ENCODE data around the gene SLC6A20. TPM values are rescaled to one million over a fixed set of nuclear protein-coding genes. Genes with fewer than 3 reads are reported as not detected.

Gene SLC6A20
- total RNA-seq, 1 experiment from 2014 or later, result not detected

GRCh38 chr3:45807681-45808540 is 11.6 kb upstream of the SLC6A20 start:
- Histone ChIP-seq H2AFZ (ENCODE audit: low read length) (no peak overlapping the region), H3K27ac (ENCODE audit: low read length) (no peak overlapping the region), H3K79me2 (ENCODE audit: low read length) (no peaks in the 10 kb centered on the region), H3K4me3 (ENCODE audit: low read length) (no peak overlapping the region), H3K4me2 (ENCODE audit: low read depth, low read length, poor library complexity, severe bottlenecking) (no peak overlapping the region), H3K9ac (ENCODE audit: low read length) (no peak overlapping the region), H3K9me3 (ENCODE audit: low read length) (no peaks in the 10 kb centered on the region), H4K20me1 (ENCODE audit: insufficient read depth, low read depth, low read length) (no peaks in the 10 kb centered on the region), H3K9me2 (replicated peaks; ENCODE audit: insufficient read depth, low read length) (no peaks in the 10 kb centered on the region), H3K27me3 (ENCODE audit: low read length) (no peaks in the 10 kb centered on the region), H3K36me3 (ENCODE audit: insufficient read depth, low read length) (no peaks in the 10 kb centered on the region), H3K4me1 (ENCODE audit: low read length) (no peaks in the 10 kb centered on the region)
- no peak for DNase-seq

DNA sequence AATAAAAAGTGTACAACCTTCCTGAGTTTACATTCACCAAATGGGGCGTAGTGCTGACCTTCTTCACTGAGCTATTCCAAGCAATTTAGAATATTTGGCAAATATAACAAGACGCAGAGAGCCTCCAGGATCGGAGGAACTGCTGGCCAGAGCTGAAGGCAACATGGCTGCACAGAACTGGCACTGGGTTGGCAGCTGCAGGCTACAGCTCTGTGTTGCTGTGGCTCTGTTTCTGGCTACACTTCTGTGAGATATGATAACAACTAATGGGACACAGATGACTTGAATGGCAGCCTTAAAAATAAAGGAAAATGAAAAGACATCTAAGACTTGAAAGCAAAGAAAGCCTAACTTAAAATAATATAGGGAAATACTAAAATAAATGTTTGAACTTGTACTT is 10.8 kb upstream of the SLC6A20 start:
- Histone ChIP-seq H3K9me3 (ENCODE audit: low read length) (no peaks in the 10 kb centered on the region), H3K27ac (ENCODE audit: low read length) (no peak overlapping the region), H3K79me2 (ENCODE audit: low read length) (no peaks in the 10 kb centered on the region), H3K27me3 (ENCODE audit: low read length) (no peaks in the 10 kb centered on the region), H3K4me2 (ENCODE audit: low read depth, low read length, poor library complexity, severe bottlenecking) (no peak overlapping the region), H3K4me3 (ENCODE audit: low read length) (no peak overlapping the region), H3K9ac (ENCODE audit: low read length) (no peak overlapping the region), H3K9me2 (replicated peaks; ENCODE audit: insufficient read depth, low read length) (no peaks in the 10 kb centered on the region), H3K36me3 (ENCODE audit: insufficient read depth, low read length) (no peaks in the 10 kb centered on the region), H3K4me1 (ENCODE audit: low read length) (no peaks in the 10 kb centered on the region), H4K20me1 (ENCODE audit: insufficient read depth, low read depth, low read length) (no peaks in the 10 kb centered on the region), H2AFZ (ENCODE audit: low read length) (no peak overlapping the region)
- no peak for DNase-seq

DNA sequence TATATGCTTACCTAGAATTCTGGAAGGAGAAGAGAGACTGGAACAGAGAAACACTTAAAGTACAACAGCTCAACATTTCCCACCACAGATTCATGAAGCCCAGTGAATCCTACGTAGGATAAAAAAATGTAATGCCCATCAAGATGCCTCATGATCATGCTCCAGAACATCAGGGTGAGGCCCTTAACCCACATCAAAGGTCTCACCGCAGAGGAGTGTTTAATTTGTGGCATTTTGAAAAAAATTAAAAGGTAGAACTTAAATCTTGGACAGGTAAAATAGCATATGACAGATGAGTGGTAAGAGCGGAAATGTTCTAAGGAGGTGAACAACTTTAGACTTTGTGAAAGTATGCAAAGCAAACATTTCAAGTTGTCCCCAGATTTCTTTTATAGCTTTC is 9.7 kb upstream of the SLC6A20 start:
- no peak overlapping the region for H3K27ac ChIP-seq (ENCODE audit: low read length)
- H3K27me3 ChIP-seq (ENCODE audit: low read length), result no peaks in the 10 kb centered on the region
- H3K9ac ChIP-seq (ENCODE audit: low read length), result no peak overlapping the region
- no peak overlapping the region for H3K4me2 ChIP-seq (ENCODE audit: low read depth, low read length, poor library complexity, severe bottlenecking)
- H2AFZ ChIP-seq (ENCODE audit: low read length), result no peak overlapping the region
- no peaks in the 10 kb centered on the region for H3K4me1 ChIP-seq (ENCODE audit: low read length)
- H3K36me3 ChIP-seq (ENCODE audit: insufficient read depth, low read length), result no peaks in the 10 kb centered on the region
- no peaks in the 10 kb centered on the region for H3K79me2 ChIP-seq (ENCODE audit: low read length)
- no peaks in the 10 kb centered on the region for H3K9me2 ChIP-seq (replicated peaks; ENCODE audit: insufficient read depth, low read length)
- H3K4me3 ChIP-seq (ENCODE audit: low read length), result no peak overlapping the region
- no peaks in the 10 kb centered on the region for H4K20me1 ChIP-seq (ENCODE audit: insufficient read depth, low read depth, low read length)
- no peaks in the 10 kb centered on the region for H3K9me3 ChIP-seq (ENCODE audit: low read length)
- DNase-seq, result no peak

GRCh38 chr3:45803252-45803935 is 7.1 kb upstream of the SLC6A20 start:
- no peaks in the 10 kb centered on the region for H3K9me2 ChIP-seq (replicated peaks; ENCODE audit: insufficient read depth, low read length)
- no peak for DNase-seq
- H3K4me1 ChIP-seq (ENCODE audit: low read length), result no peaks in the 10 kb centered on the region
- H3K9ac ChIP-seq (ENCODE audit: low read length), result no peak overlapping the region
- H3K9me3 ChIP-seq (ENCODE audit: low read length), result no peaks in the 10 kb centered on the region
- H4K20me1 ChIP-seq (ENCODE audit: insufficient read depth, low read depth, low read length), result no peaks in the 10 kb centered on the region
- H3K79me2 ChIP-seq (ENCODE audit: low read length), result no peaks in the 10 kb centered on the region
- H3K27me3 ChIP-seq (ENCODE audit: low read length), result no peaks in the 10 kb centered on the region
- H3K4me3 ChIP-seq (ENCODE audit: low read length), result no peak overlapping the region
- H2AFZ ChIP-seq (ENCODE audit: low read length), result no peak overlapping the region
- no peak overlapping the region for H3K27ac ChIP-seq (ENCODE audit: low read length)
- H3K36me3 ChIP-seq (ENCODE audit: insufficient read depth, low read length), result no peaks in the 10 kb centered on the region
- no peak overlapping the region for H3K4me2 ChIP-seq (ENCODE audit: low read depth, low read length, poor library complexity, severe bottlenecking)

DNA sequence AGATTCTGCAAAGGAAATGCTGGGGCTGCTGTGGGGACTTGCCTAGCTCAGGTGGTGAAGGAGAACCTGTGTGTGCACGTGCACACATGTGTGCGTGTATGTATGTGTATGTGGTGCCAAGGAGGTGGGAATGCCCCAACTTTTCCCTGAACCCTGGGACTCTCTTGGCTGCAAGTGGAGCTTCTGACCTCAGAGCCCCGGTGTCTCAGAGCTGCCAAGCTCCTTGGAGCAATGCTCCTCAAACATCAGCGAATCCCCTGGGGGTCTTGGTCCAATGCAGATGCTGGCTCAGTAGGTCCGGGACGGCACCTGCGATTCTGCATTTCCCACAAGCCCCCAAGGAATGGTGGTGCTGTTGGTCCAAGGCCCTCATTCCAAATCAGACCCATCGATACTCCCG is 5.8 kb upstream of the SLC6A20 start:
- Histone ChIP-seq H3K4me2 (ENCODE audit: low read depth, low read length, poor library complexity, severe bottlenecking) (no peak overlapping the region), H3K36me3 (ENCODE audit: insufficient read depth, low read length) (no peaks in the 10 kb centered on the region), H3K27me3 (ENCODE audit: low read length) (no peaks in the 10 kb centered on the region), H3K4me3 (ENCODE audit: low read length) (no peak overlapping the region), H3K4me1 (ENCODE audit: low read length) (no peaks in the 10 kb centered on the region), H3K9me2 (replicated peaks; ENCODE audit: insufficient read depth, low read length) (no peaks in the 10 kb centered on the region), H3K9ac (ENCODE audit: low read length) (no peak overlapping the region), H3K79me2 (ENCODE audit: low read length) (no peaks in the 10 kb centered on the region), H3K9me3 (ENCODE audit: low read length) (no peaks in the 10 kb centered on the region), H4K20me1 (ENCODE audit: insufficient read depth, low read depth, low read length) (no peaks in the 10 kb centered on the region), H3K27ac (ENCODE audit: low read length) (no peak overlapping the region), H2AFZ (ENCODE audit: low read length) (no peak overlapping the region)
- no peak for DNase-seq

DNA sequence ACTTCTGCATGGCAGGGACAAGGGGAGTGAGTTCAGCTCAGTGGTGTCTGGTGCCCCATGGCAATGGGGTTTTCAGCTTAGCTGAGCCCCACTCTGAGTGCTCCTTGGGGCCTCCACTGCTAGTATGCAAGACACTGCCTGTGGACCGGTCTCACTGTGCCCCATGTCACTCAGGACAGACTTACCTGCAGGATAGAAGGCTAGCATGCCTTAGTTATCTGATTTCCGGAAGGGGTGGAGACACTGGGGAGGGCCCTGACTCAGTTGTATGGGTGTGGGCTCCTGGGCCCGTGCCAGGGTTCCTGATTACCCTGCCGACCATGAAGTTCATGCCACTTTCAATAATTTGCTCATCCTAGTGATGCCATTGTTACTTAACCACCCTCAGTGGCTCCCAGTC is 4.3 kb upstream of the SLC6A20 start:
- no peak overlapping the region for H3K27ac ChIP-seq (ENCODE audit: low read length)
- H3K36me3 ChIP-seq (ENCODE audit: insufficient read depth, low read length), result no peaks in the 10 kb centered on the region
- no peak overlapping the region for H3K4me3 ChIP-seq (ENCODE audit: low read length)
- no peak overlapping the region for H3K9ac ChIP-seq (ENCODE audit: low read length)
- no peaks in the 10 kb centered on the region for H4K20me1 ChIP-seq (ENCODE audit: insufficient read depth, low read depth, low read length)
- H3K79me2 ChIP-seq (ENCODE audit: low read length), result no peaks in the 10 kb centered on the region
- H2AFZ ChIP-seq (ENCODE audit: low read length), result no peak overlapping the region
- no peaks in the 10 kb centered on the region for H3K27me3 ChIP-seq (ENCODE audit: low read length)
- H3K9me3 ChIP-seq (ENCODE audit: low read length), result no peaks in the 10 kb centered on the region
- H3K4me1 ChIP-seq (ENCODE audit: low read length), result no peaks in the 10 kb centered on the region
- no peak for DNase-seq
- H3K9me2 ChIP-seq (replicated peaks; ENCODE audit: insufficient read depth, low read length), result no peaks in the 10 kb centered on the region
- H3K4me2 ChIP-seq (ENCODE audit: low read depth, low read length, poor library complexity, severe bottlenecking), result no peak overlapping the region

DNA sequence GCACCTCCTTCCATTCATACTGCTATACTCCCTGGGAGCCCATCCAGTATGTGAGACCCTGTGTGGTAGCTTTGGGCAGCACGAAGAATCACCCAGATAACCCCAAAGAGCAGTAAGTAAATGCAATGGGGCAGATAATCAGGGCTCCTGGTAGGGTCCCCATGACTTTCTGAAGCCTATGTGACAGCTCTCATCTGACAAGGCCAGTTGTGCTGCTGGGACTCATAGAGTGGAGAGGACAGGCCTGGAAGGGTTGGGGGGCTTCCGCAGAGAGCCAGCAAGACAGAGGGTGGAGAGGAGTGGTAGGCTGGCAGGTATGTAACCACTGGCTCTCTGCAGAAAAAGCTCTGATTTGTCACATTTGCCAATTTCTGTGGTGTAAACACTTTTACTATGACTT is 3.2 kb upstream of the SLC6A20 start:
- Histone ChIP-seq H2AFZ (ENCODE audit: low read length) (no peak overlapping the region), H3K36me3 (ENCODE audit: insufficient read depth, low read length) (no peaks in the 10 kb centered on the region), H3K4me3 (ENCODE audit: low read length) (no peak overlapping the region), H3K79me2 (ENCODE audit: low read length) (no peaks in the 10 kb centered on the region), H3K4me1 (ENCODE audit: low read length) (no peaks in the 10 kb centered on the region), H3K27ac (ENCODE audit: low read length) (no peak overlapping the region), H3K4me2 (ENCODE audit: low read depth, low read length, poor library complexity, severe bottlenecking) (no peak overlapping the region), H3K27me3 (ENCODE audit: low read length) (no peaks in the 10 kb centered on the region), H3K9me3 (ENCODE audit: low read length) (no peaks in the 10 kb centered on the region), H3K9ac (ENCODE audit: low read length) (no peak overlapping the region), H4K20me1 (ENCODE audit: insufficient read depth, low read depth, low read length) (no peaks in the 10 kb centered on the region), H3K9me2 (replicated peaks; ENCODE audit: insufficient read depth, low read length) (no peaks in the 10 kb centered on the region)
- no peak for DNase-seq

- Histone ChIP-seq H3K4me1 (ENCODE audit: low read length) (no peaks in the 10 kb centered on the region), H3K9ac (ENCODE audit: low read length) (no peak overlapping the region), H3K4me2 (ENCODE audit: low read depth, low read length, poor library complexity, severe bottlenecking) (no peak overlapping the region), H3K36me3 (ENCODE audit: insufficient read depth, low read length) (no peaks in the 10 kb centered on the region), H4K20me1 (ENCODE audit: insufficient read depth, low read depth, low read length) (no peaks in the 10 kb centered on the region), H3K9me2 (replicated peaks; ENCODE audit: insufficient read depth, low read length) (no peaks in the 10 kb centered on the region), H3K27ac (ENCODE audit: low read length) (no peak overlapping the region), H3K79me2 (ENCODE audit: low read length) (no peaks in the 10 kb centered on the region), H3K4me3 (ENCODE audit: low read length) (no peak overlapping the region), H3K9me3 (ENCODE audit: low read length) (no peaks in the 10 kb centered on the region), H2AFZ (ENCODE audit: low read length) (no peak overlapping the region), H3K27me3 (ENCODE audit: low read length) (no peaks in the 10 kb centered on the region)
- no peak for DNase-seq
These were observed 1.7 kb upstream of the SLC6A20 start for GRCh38 chr3:45798034-45798433.
